A549 (cell line): ENCODE measurements around the gene PLEKHN1. TPM values are rescaled to one million over a fixed set of nuclear protein-coding genes. Genes with fewer than 3 reads are reported as not detected.

Experiments
- ATAC-seq, 2 experiments: fragments of 200-7000 bp in 1 of 2; fragments of >200 bp in 1 of 2; cut with Nextera tagmentation in 1 of 2; cut with Tn5 transposase in 1 of 2; 3 replicates each; pipeline versions ENCODE4 v1.8.0 to v1.9.1; 2018 to 2020; ENCODE audit warnings: mild to moderate bottlenecking in 1 of 2, moderate library complexity in 1 of 2
- CTCF ChIA-PET: fragments of 300-600 bp; sonication (Branson Sonifier 250); formaldehyde crosslinking; extraction: SDS; loops from one replicate; lab custom pipeline; 2021; ENCODE audit warnings: antibody characterized with exemption, inconsistent platforms; lab: Yijun Ruan, JAX
- POLR2A ChIA-PET: fragments of 350-600 bp; formaldehyde crosslinking; extraction: SDS; loops from one replicate; lab custom pipeline; 2021; ENCODE audit warnings: antibody characterized with exemption, inconsistent platforms; lab: Yijun Ruan, JAX
- DNase-seq, 2 experiments: peaks; one replicate each; pipeline versions ENCODE4 v3.0.0 to v3.0.0-alpha.2; 2011 to 2016; ENCODE audit warnings: low read depth in 1 of 2, low spot score in 1 of 2
- FAIRE-seq: peaks from 2 replicates; lab custom pipeline; 2011; peaks lifted over from hg19 to GRCh38; lab: Jason Lieb, UNC
- H3K27ac ChIP-seq, 2 experiments: fragments of >200 bp; sonication (Bioruptor Twin); formaldehyde crosslinking; 3 replicates each; pipeline ENCODE4 v1.5.1; 2016 to 2017
- H3K4me1 ChIP-seq: fragments of >200 bp; sonication (Bioruptor Twin); formaldehyde crosslinking; 3 replicates; pipeline ENCODE4 v1.6.1; 2016
- H3K4me2 ChIP-seq: fragments of >200 bp; sonication (Bioruptor Twin); formaldehyde crosslinking; 3 replicates; pipeline ENCODE4 v1.6.1; 2016
- H3K4me3 ChIP-seq: fragments of >200 bp; sonication (Bioruptor Twin); formaldehyde crosslinking; 3 replicates; pipeline ENCODE4 v1.5.1; 2016
- H3K9me3 ChIP-seq: fragments of >200 bp; sonication (Bioruptor Twin); formaldehyde crosslinking; 3 replicates; pipeline ENCODE4 v1.6.1; 2016
- CBX2 ChIP-seq: fragments of 200-600 bp; sonication (generic); IDR thresholded peaks from 2 replicates; pipeline ENCODE4 v1.6.1; 2016; ENCODE audit warnings: low read depth, mild to moderate bottlenecking, borderline replicate concordance
- CHD4 ChIP-seq: fragments of 200-600 bp; sonication (generic); IDR thresholded peaks from 2 replicates; pipeline ENCODE4 v1.6.1; 2016; ENCODE audit warnings: antibody characterized with exemption, mild to moderate bottlenecking, borderline replicate concordance
- EHMT2 ChIP-seq: fragments of 200-600 bp; sonication (generic); IDR thresholded peaks from 2 replicates; pipeline ENCODE4 v1.6.1; 2016; ENCODE audit warnings: antibody characterized with exemption, low read depth, mild to moderate bottlenecking, moderate library complexity
- FOSB ChIP-seq: fragments of 250-450 bp; sonication (Bioruptor Pico); IDR thresholded peaks from 2 replicates; pipeline ENCODE4 v1.5.0; 2020; ENCODE audit warnings: mild to moderate bottlenecking, moderate library complexity
- FOXS1 ChIP-seq: fragments of 250-450 bp; sonication (Bioruptor Pico); IDR thresholded peaks from 2 replicates; pipeline ENCODE4 v1.5.0; 2020; ENCODE audit warnings: mild to moderate bottlenecking, moderate library complexity
- HDAC2 ChIP-seq: fragments of 200-600 bp; sonication (generic); IDR thresholded peaks from 2 replicates; pipeline ENCODE4 v1.6.1; 2016
- HOXB13 ChIP-seq: fragments of 250-450 bp; sonication (Bioruptor Pico); IDR thresholded peaks from 2 replicates; pipeline ENCODE4 v1.5.0; 2020; ENCODE audit warnings: low read depth, mild to moderate bottlenecking, moderate library complexity
- JUN ChIP-seq, 2 experiments: fragments of >200 bp; sonication (Bioruptor Twin); formaldehyde crosslinking; IDR thresholded peaks; 2 replicates in 1 of 2; 3 replicates in 1 of 2; pipeline ENCODE4 v1.6.1; 2016 to 2017
- JUNB ChIP-seq: fragments of >200 bp; sonication (Bioruptor Twin); formaldehyde crosslinking; IDR thresholded peaks from 2 replicates; pipeline ENCODE4 v1.6.1; 2016
- KDM5A ChIP-seq: fragments of 200-600 bp; sonication (generic); IDR thresholded peaks from 2 replicates; pipeline ENCODE4 v1.6.1; 2016; ENCODE audit warnings: antibody characterized with exemption, mild to moderate bottlenecking
- PHF8 ChIP-seq: fragments of 200-600 bp; sonication (generic); IDR thresholded peaks from 2 replicates; pipeline ENCODE4 v1.6.1; 2016; ENCODE audit warnings: low read depth, mild to moderate bottlenecking, antibody characterized with exemption, moderate library complexity, borderline replicate concordance
- POLR2A ChIP-seq: IDR thresholded peaks from 2 replicates; pipeline ENCODE4 v1.6.1; 2012; ENCODE audit warnings: mild to moderate bottlenecking, low read length
- RAD21 ChIP-seq, 2 experiments: fragments of >200 bp in 1 of 2; sonication (Bioruptor Twin) in 1 of 2; formaldehyde crosslinking in 1 of 2; IDR thresholded peaks in 1 of 2; conservative IDR thresholded peaks in 1 of 2; 2 replicates in 1 of 2; 3 replicates in 1 of 2; pipeline ENCODE4 v1.6.1; 2012 to 2018; ENCODE audit warnings: inconsistent platforms in 1 of 2
- RARB ChIP-seq: fragments of 250-450 bp; sonication (Bioruptor Pico); IDR thresholded peaks from 2 replicates; pipeline ENCODE4 v1.8.0; 2021; ENCODE audit warnings: mild to moderate bottlenecking, moderate library complexity
- RCOR1 ChIP-seq: fragments of 150-350 bp; IDR thresholded peaks from 2 replicates; pipeline ENCODE4 v1.6.1; 2014; ENCODE audit warnings: antibody characterized with exemption, low read length, low read depth
- RNF2 ChIP-seq: fragments of 200-600 bp; sonication (generic); IDR thresholded peaks from 2 replicates; pipeline ENCODE4 v1.6.1; 2016; ENCODE audit warnings: low read depth, mild to moderate bottlenecking, antibody characterized with exemption, moderate library complexity, borderline replicate concordance
- SMC3 ChIP-seq: fragments of >200 bp; sonication (Bioruptor Twin); formaldehyde crosslinking; IDR thresholded peaks from 3 replicates; pipeline ENCODE4 v1.6.1; 2018; ENCODE audit warnings: inconsistent platforms
- SREBF2 ChIP-seq: fragments of 450-650 bp; IDR thresholded peaks from 2 replicates; pipeline ENCODE4 v1.6.1; 2014; ENCODE audit warnings: mild to moderate bottlenecking, moderate library complexity
- TP53 ChIP-seq: fragments of 250-450 bp; sonication (Bioruptor Pico); IDR thresholded peaks from 2 replicates; pipeline ENCODE4 v1.5.0; 2021; ENCODE audit warnings: mild to moderate bottlenecking, moderate library complexity
- WGBS: methylation state at CpG from one replicate; pipeline ENCODE4 v1.1.6; 2017; ENCODE audit errors: missing lambda C conversion rate; 5-methylcytosine and 5-hydroxymethylcytosine counted together
- polyA plus RNA-seq, 4 experiments: library from polyadenylated mRNA; depleted of rRNA in 3 of 4; stranded (reverse); fragments of >200 nt; fragmentation: RNase III in 1 of 4; extraction: RNeasy Plus Mini Kit Qiagen cat#74134 plus additional on column Dnase treatment in 1 of 4; gene quantifications; 2 replicates in 3 of 4; 3 replicates in 1 of 4; pipeline ENCODE4 v1.2.3, GENCODE V29; 2011 to 2017
- TF ChIP-seq, protein P1 (sequence below): fragments of 150-350 bp; IDR thresholded peaks from 2 replicates; pipeline ENCODE4 v1.6.1; 2014; ENCODE audit warnings: low read depth, mild to moderate bottlenecking, low read length
- TF ChIP-seq, protein P2 (sequence below): fragments of >200 bp; sonication (Bioruptor Twin); formaldehyde crosslinking; IDR thresholded peaks from 3 replicates; pipeline ENCODE4 v1.6.1; 2016
- TF ChIP-seq, protein P3 (sequence below): fragments of 250-450 bp; sonication (Bioruptor Pico); IDR thresholded peaks from 2 replicates; pipeline ENCODE4 v1.5.0; 2021; ENCODE audit warnings: mild to moderate bottlenecking, moderate library complexity, borderline replicate concordance
- TF ChIP-seq, protein P4 (sequence below): fragments of 450-650 bp; IDR thresholded peaks from 2 replicates; pipeline ENCODE4 v1.6.1; 2014; ENCODE audit warnings: antibody characterized with exemption
- TF ChIP-seq, protein P5 (sequence below): IDR thresholded peaks from 2 replicates; pipeline ENCODE4 v1.6.1; 2012

The PLEKHN1 gene
- polyA plus RNA-seq, 2 of the 4 experiments (the other 2 are of a cell fraction) = 0.75 to 3.2 TPM

DNA sequence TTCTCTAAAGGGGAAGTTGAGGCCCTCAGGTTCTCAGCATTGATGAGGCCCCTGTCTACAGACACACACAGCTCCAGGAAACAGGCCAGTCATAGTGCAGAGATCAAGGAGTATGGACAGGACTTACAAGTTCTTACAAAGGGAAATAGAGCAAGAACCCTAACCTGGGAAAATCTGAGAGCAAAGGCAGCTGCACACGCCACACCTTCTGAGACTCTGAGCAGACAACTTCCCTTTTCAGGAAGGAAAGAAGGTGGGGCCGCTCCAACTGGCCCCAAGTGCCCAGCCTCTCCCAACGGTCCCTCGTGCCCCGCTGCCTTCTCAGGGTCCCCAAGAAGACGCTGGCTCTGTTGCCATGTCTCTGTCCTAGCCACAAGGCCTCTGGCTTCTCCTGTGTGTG is 10.8 kb upstream of the PLEKHN1 start:
- no peak for DNase-seq
- ATAC-seq = no peak
- ChIA-PET CTCF (interaction anchor here (0.9 to 1.6 kb wide), 2 partner anchors 18 to 49 kb away, joined by 3 to 6 read pairs; no protein-coding TSS in a partner anchor), POLR2A (no interaction called here)
- TF ChIP-seq HOXB13 (CRISPR knock-in tag) = no peak
- TF ChIP-seq, protein P1, sequence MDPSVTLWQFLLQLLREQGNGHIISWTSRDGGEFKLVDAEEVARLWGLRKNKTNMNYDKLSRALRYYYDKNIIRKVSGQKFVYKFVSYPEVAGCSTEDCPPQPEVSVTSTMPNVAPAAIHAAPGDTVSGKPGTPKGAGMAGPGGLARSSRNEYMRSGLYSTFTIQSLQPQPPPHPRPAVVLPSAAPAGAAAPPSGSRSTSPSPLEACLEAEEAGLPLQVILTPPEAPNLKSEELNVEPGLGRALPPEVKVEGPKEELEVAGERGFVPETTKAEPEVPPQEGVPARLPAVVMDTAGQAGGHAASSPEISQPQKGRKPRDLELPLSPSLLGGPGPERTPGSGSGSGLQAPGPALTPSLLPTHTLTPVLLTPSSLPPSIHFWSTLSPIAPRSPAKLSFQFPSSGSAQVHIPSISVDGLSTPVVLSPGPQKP = no peak
- TF ChIP-seq EHMT2 = no peak
- no peak for TF ChIP-seq JUN (IDR thresholded peaks at IDR 0.05)
- no peak for TF ChIP-seq JUNB
- no peak for TF ChIP-seq RARB (CRISPR knock-in tag)
- no peak for TF ChIP-seq CBX2
- no peak for TF ChIP-seq FOXS1 (CRISPR knock-in tag)
- H3K4me2 ChIP-seq = no peak overlapping the region
- H3K9me3 ChIP-seq = no peaks in the 10 kb centered on the region
- no peak overlapping the region for H3K4me3 ChIP-seq
- no peak for FAIRE-seq
- 98% methylated on average over 6 of the region's 6 CpGs for WGBS
- H3K27ac ChIP-seq = no peak overlapping the region
- H3K4me1 ChIP-seq = peaks cover 13% of the 10 kb centered on the region; the same call in 2 of the 3 replicates

DNA sequence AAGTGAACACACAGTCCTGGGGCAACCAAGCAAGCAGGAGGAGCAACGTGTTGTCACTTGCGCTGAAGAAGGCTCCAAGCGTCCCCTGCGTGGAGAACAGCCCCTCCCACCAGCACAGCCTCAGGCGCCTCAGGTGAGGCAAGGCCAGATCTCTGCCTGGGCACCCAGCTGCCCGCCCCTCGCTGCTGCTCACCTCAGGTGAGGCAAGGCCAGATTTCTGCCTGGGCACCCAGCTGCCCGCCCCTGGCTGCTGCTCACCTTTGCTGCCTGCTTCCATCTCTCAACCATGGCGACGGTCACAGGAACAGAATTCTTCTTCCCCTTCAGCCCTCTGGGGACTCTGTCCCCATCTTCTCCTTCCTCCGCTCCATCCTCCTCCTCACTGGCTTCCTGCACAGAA is 9.6 kb upstream of the PLEKHN1 start:
- H3K4me1 ChIP-seq = peaks cover 13% of the 10 kb centered on the region; the same call in 2 of the 3 replicates
- FAIRE-seq = no peak
- WGBS = 98% methylated on average over 9 of the region's 11 CpGs
- POLR2A ChIA-PET = no interaction called here
- TF ChIP-seq SREBF2 (no peak), KDM5A (no peak), RAD21 (conservative IDR thresholded peaks at IDR 0.05 in 1 of 2, IDR thresholded peaks at IDR 0.05 in 1 of 2) (no peak), TP53 (CRISPR knock-in tag) (no peak)
- TF ChIP-seq, protein P2, sequence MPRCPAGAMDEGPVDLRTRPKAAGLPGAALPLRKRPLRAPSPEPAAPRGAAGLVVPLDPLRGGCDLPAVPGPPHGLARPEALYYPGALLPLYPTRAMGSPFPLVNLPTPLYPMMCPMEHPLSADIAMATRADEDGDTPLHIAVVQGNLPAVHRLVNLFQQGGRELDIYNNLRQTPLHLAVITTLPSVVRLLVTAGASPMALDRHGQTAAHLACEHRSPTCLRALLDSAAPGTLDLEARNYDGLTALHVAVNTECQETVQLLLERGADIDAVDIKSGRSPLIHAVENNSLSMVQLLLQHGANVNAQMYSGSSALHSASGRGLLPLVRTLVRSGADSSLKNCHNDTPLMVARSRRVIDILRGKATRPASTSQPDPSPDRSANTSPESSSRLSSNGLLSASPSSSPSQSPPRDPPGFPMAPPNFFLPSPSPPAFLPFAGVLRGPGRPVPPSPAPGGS = no peak
- TF ChIP-seq, protein P3, sequence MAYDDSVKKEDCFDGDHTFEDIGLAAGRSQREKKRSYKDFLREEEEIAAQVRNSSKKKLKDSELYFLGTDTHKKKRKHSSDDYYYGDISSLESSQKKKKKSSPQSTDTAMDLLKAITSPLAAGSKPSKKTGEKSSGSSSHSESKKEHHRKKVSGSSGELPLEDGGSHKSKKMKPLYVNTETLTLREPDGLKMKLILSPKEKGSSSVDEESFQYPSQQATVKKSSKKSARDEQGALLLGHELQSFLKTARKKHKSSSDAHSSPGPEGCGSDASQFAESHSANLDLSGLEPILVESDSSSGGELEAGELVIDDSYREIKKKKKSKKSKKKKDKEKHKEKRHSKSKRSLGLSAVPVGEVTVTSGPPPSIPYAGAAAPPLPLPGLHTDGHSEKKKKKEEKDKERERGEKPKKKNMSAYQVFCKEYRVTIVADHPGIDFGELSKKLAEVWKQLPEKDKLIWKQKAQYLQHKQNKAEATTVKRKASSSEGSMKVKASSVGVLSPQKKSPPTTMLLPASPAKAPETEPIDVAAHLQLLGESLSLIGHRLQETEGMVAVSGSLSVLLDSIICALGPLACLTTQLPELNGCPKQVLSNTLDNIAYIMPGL (CRISPR knock-in tag) = no peak
- TF ChIP-seq, all 56 proteins: peak for 0
- H3K27ac ChIP-seq = no peak overlapping the region
- ATAC-seq (no peak), DNase-seq (no peak)
- H3K4me2 ChIP-seq = no peak overlapping the region
- no peaks in the 10 kb centered on the region for H3K9me3 ChIP-seq
- CTCF ChIA-PET = interaction anchor here (1.6 kb wide), 1 partner anchor 19 kb away, joined by 6 read pairs; no protein-coding TSS in a partner anchor
- no peak overlapping the region for H3K4me3 ChIP-seq

DNA sequence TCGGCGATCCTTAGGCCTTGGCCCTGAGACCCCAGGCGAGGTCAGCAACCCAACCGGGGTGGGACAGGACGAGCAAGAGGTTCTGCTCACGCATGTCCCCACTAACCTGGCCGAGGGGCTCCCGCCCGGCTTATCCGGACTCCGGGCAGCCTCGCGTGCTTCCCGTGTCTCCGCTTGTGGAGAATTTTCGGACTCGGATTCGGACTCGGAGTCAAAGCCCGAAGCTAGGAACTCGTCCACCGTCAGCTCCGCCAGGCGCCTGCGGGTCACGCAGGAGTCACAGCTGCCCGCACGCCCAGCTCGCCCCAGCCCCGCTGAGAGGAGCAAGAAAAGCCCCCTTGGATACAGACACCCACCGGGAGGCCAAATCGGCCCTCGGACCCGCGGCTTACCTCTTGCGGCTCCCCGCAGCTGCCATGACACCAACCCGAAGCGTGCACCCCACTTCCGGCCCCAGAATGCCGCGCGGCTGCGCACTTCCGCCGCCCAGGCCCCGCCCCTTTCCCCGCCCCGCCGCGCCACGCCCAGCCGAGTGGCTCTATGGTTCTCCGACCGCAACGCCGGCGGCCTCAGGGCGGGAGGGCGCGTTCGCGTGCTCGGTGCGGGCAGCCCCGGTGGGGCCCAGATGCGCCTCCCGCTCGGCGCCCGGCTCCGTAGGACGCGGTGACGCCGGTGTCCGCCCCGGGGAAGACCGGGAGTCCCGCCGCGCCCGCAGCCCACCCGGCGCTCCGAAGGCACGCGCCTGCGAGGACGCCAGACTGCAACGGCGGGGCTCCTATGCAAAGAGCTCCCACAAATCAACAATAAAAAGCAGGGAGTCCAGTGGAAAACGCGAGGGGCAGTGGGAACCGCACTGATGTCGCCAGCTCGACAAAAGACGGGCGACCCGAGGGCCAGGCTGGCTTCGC is 7.2 kb upstream of the PLEKHN1 start, which contains the start of gene NOC2L:
Gene NOC2L (minus strand): TSS at position 434 of the 908 bp plus-strand sequence. CDS start 16 bp downstream, at position 418.
- peak in 1 of 2 experiments; percentile 86 for DNase-seq
- TF ChIP-seq, protein P4, sequence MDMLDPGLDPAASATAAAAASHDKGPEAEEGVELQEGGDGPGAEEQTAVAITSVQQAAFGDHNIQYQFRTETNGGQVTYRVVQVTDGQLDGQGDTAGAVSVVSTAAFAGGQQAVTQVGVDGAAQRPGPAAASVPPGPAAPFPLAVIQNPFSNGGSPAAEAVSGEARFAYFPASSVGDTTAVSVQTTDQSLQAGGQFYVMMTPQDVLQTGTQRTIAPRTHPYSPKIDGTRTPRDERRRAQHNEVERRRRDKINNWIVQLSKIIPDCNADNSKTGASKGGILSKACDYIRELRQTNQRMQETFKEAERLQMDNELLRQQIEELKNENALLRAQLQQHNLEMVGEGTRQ = no peak
- no peak for TF ChIP-seq FOSB (CRISPR knock-in tag)
- no peak for TF ChIP-seq RNF2
- no peak for TF ChIP-seq SMC3
- TF ChIP-seq KDM5A = peak; percentile 96
- TF ChIP-seq, protein P5, sequence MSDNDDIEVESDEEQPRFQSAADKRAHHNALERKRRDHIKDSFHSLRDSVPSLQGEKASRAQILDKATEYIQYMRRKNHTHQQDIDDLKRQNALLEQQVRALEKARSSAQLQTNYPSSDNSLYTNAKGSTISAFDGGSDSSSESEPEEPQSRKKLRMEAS = peak; percentile 63
- TF ChIP-seq HDAC2 = peak; percentile 82; the same call in 1 of the 2 replicates
- no peak for TF ChIP-seq CHD4
- peak; percentile 51 for TF ChIP-seq POLR2A
- TF ChIP-seq PHF8 = peak; percentile 51; the same call in 1 of the 2 replicates
- TF ChIP-seq RAD21 (conservative IDR thresholded peaks at IDR 0.05 in 1 of 2, IDR thresholded peaks at IDR 0.05 in 1 of 2) = no peak
- peak in 1 of 2 experiments; percentile 73; a peak in 2 of 5 replicates for TF ChIP-seq JUN (IDR thresholded peaks at IDR 0.05)
- TF ChIP-seq CBX2 = no peak
- no peak for TF ChIP-seq RCOR1
- Histone ChIP-seq H3K4me2 (peak within 1 kb of the TSS; percentile 95), H3K4me3 (peak within 1 kb of the TSS; percentile 84), H3K9me3 (no peaks in the 10 kb centered on the region), H3K4me1 (peaks cover 13% of the 10 kb centered on the region; the same call in 2 of the 3 replicates), H3K27ac (peak within 1 kb of the TSS; percentile 89 to 93)
- ChIA-PET POLR2A (interaction anchor here (1.2 to 1.4 kb wide), 2 partner anchors 14 to 17 kb away, joined by 3 to 4 read pairs; no protein-coding TSS in a partner anchor), CTCF (interaction anchor here (0.6 to 1.4 kb wide), 5 partner anchors 10 to 887 kb away, joined by 3 to 4 read pairs (median 3); no protein-coding TSS in a partner anchor)
- peak; percentile 65 to 91 for ATAC-seq
- no peak for FAIRE-seq
- 1% methylated on average over 33 of the region's 101 CpGs for WGBS
